K562 (cell line): ENCODE measurements around the gene SERTAD4.

Experiments used
- FOS ChIP-seq: IDR thresholded peaks from 3 replicates; pipeline ENCODE4 v1.6.1; 2011; ENCODE audit not compliant: insufficient read length; ENCODE audit errors: extremely low read depth
- GABPA ChIP-seq: fragments of 200-800 bp; sonication (Bioruptor generic); conservative IDR thresholded peaks from 2 replicates; pipeline ENCODE4 v1.6.1; 2016; ENCODE audit warnings: low read depth, missing genetic modification characterization, missing compliant biosample characterization
- NR1H2 ChIP-seq: sonication (generic); formaldehyde crosslinking; IDR thresholded peaks from 2 replicates; pipeline ENCODE4 v1.4.0; 2020; ENCODE audit warnings: mild to moderate bottlenecking, missing genetic modification reagents
- POLR2A ChIP-seq: fragments of 450-650 bp; conservative IDR thresholded peaks from 2 replicates; pipeline ENCODE4 v1.6.1; 2016
- SMARCC2 ChIP-seq: fragments of 450-650 bp; IDR thresholded peaks from 2 replicates; pipeline ENCODE4 v1.6.1; 2017; ENCODE audit warnings: antibody characterized with exemption, moderate library complexity, mild to moderate bottlenecking, low read depth
- SP1 ChIP-seq: sonication (generic); formaldehyde crosslinking; IDR thresholded peaks from 2 replicates; pipeline ENCODE4 v1.8.1; 2022; ENCODE audit warnings: mild to moderate bottlenecking, missing genetic modification reagents
- TARDBP ChIP-seq: fragments of 450-650 bp; IDR thresholded peaks from 2 replicates; pipeline ENCODE4 v1.6.1; 2016
- ZC3H8 ChIP-seq: fragments of 450-650 bp; IDR thresholded peaks from 2 replicates; pipeline ENCODE4 v1.6.1; 2017
- TF ChIP-seq, protein P1 (sequence below), 3 experiments: IDR thresholded peaks in 2 of 3; conservative IDR thresholded peaks in 1 of 3; 2 replicates each; pipeline ENCODE4 v1.5.1; 2011 to 2012; ENCODE audit warnings: low read length in 3 of 3, mild to moderate bottlenecking in 3 of 3, control low read depth in 2 of 3, improper control_type of control experiment in 1 of 3, inconsistent platforms in 1 of 3, low read depth in 1 of 3, mixed read lengths in 1 of 3, moderate library complexity in 1 of 3; ENCODE audit not compliant: insufficient read depth in 2 of 3
- TF ChIP-seq, protein P2 (sequence below): fragments of 450-650 bp; conservative IDR thresholded peaks from 2 replicates; pipeline ENCODE4 v1.6.1; 2016; ENCODE audit warnings: missing genetic modification characterization, low read depth, mild to moderate bottlenecking, missing compliant biosample characterization, moderate library complexity
- TF ChIP-seq, protein P3 (sequence below): fragments of 250-450 bp; sonication (Bioruptor Pico); IDR thresholded peaks from 2 replicates; pipeline ENCODE4 v1.9.0; 2021; ENCODE audit warnings: mild to moderate bottlenecking, inconsistent platforms

DNA sequence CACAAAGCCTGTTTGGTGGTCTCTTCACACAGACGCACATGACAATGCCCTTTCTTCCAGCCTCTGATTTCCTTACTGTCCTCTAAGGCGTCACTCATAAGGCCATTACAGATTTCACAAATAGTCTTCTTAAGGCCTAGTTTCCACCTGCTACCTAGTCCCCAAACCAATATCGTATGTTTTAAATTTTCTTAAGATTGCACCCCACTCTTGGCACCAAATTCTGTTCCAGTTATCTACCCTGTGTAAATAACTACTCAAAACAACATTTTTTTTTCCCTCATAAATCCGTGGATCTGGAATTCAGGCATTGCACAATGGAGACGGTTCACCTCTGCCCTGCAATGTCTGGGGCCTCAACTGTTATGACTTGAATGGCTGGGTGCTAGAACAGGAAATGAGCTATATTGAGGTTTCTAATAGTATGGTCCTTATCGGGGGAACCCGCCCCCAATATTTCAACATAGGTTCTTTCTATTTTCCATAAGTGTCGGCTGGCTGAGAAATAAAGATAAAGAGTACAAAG is 36.9 kb upstream of the SERTAD4 start:
- TF ChIP-seq SMARCC2 (no peak), TARDBP (no peak), SP1 (CRISPR knock-in tag) (no peak), GABPA (no peak), POLR2A (no peak), FOS (no peak), NR1H2 (CRISPR knock-in tag) (no peak), ZC3H8 (no peak)
- TF ChIP-seq, protein P1, sequence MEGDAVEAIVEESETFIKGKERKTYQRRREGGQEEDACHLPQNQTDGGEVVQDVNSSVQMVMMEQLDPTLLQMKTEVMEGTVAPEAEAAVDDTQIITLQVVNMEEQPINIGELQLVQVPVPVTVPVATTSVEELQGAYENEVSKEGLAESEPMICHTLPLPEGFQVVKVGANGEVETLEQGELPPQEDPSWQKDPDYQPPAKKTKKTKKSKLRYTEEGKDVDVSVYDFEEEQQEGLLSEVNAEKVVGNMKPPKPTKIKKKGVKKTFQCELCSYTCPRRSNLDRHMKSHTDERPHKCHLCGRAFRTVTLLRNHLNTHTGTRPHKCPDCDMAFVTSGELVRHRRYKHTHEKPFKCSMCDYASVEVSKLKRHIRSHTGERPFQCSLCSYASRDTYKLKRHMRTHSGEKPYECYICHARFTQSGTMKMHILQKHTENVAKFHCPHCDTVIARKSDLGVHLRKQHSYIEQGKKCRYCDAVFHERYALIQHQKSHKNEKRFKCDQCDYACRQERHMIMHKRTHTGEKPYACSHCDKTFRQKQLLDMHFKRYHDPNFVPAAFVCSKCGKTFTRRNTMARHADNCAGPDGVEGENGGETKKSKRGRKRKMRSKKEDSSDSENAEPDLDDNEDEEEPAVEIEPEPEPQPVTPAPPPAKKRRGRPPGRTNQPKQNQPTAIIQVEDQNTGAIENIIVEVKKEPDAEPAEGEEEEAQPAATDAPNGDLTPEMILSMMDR (IDR thresholded peaks at IDR 0.05 in 2 of 3, conservative IDR thresholded peaks at IDR 0.05 in 1 of 3; ENCODE audit: insufficient read depth in 2 of 3, low read depth in 1 of 3, low read length in 3 of 3): no peak
- TF ChIP-seq, protein P2, sequence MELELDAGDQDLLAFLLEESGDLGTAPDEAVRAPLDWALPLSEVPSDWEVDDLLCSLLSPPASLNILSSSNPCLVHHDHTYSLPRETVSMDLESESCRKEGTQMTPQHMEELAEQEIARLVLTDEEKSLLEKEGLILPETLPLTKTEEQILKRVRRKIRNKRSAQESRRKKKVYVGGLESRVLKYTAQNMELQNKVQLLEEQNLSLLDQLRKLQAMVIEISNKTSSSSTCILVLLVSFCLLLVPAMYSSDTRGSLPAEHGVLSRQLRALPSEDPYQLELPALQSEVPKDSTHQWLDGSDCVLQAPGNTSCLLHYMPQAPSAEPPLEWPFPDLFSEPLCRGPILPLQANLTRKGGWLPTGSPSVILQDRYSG: no peak
- TF ChIP-seq, protein P3, sequence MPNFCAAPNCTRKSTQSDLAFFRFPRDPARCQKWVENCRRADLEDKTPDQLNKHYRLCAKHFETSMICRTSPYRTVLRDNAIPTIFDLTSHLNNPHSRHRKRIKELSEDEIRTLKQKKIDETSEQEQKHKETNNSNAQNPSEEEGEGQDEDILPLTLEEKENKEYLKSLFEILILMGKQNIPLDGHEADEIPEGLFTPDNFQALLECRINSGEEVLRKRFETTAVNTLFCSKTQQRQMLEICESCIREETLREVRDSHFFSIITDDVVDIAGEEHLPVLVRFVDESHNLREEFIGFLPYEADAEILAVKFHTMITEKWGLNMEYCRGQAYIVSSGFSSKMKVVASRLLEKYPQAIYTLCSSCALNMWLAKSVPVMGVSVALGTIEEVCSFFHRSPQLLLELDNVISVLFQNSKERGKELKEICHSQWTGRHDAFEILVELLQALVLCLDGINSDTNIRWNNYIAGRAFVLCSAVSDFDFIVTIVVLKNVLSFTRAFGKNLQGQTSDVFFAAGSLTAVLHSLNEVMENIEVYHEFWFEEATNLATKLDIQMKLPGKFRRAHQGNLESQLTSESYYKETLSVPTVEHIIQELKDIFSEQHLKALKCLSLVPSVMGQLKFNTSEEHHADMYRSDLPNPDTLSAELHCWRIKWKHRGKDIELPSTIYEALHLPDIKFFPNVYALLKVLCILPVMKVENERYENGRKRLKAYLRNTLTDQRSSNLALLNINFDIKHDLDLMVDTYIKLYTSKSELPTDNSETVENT (CRISPR knock-in tag): no peak
